ENCODE results near the gene ATP8B2. TPM values are rescaled to one million over a fixed set of nuclear protein-coding genes. Genes with fewer than 3 reads are reported as not detected.
"Not testable (repeated sequence)": the region's sequence is repeated elsewhere in the genome, so short reads cannot be mapped to it uniquely, and the experiment has no call there.

The ATP8B2 gene
- total RNA-seq, 1 donor from 2014 or later = 26.0 TPM

GRCh38 chr1:154361357-154361756, 36.0 kb downstream of the ATP8B2 start:
- TF ChIP-seq CTCF (IDR thresholded peaks at IDR 0.05) = no peak
- Histone ChIP-seq H3K4me3 (no peak overlapping the region), H3K36me3 (no peaks in the 10 kb centered on the region), H3K27me3 (ENCODE audit: low read depth) (no peaks in the 10 kb centered on the region), H3K4me1 (no peaks in the 10 kb centered on the region), H3K27ac (no peak overlapping the region), H3K9me3 (no peaks in the 10 kb centered on the region)
- ATAC-seq (no peak), DNase-seq (no peak)
- intact Hi-C loops (cut with DNase I) = no loop called here

- Histone ChIP-seq H3K27ac (no peak overlapping the region), H3K27me3 (ENCODE audit: low read depth) (no peaks in the 10 kb centered on the region), H3K4me3 (no peak overlapping the region), H3K9me3 (no peaks in the 10 kb centered on the region), H3K36me3 (no peaks in the 10 kb centered on the region), H3K4me1 (no peaks in the 10 kb centered on the region)
- TF ChIP-seq CTCF (IDR thresholded peaks at IDR 0.05) = no peak
- intact Hi-C loops (cut with DNase I) = no loop called here
- ATAC-seq (no peak), DNase-seq (no peak)
Observed at GRCh38 chr1:154371436-154371835, 46.1 kb downstream of the ATP8B2 start.

GRCh38 chr1:154373777-154374357, 48.5 kb downstream of the ATP8B2 start:
- H3K36me3 ChIP-seq; H3K4me3 ChIP-seq; H3K27ac ChIP-seq; DNase-seq; intact Hi-C loops (cut with DNase I); H3K27me3 ChIP-seq (ENCODE audit: low read depth); H3K4me1 ChIP-seq; H3K9me3 ChIP-seq: not testable (repeated sequence)
- peak in 1 of 2 donors; percentile 12 for ATAC-seq

- intact Hi-C loops (cut with DNase I) = no loop called here
- H3K4me1 ChIP-seq = no peaks in the 10 kb centered on the region
- H3K27me3 ChIP-seq (ENCODE audit: low read depth) = no peaks in the 10 kb centered on the region
- H3K4me3 ChIP-seq = no peak overlapping the region
- H3K27ac ChIP-seq = no peak overlapping the region
- TF ChIP-seq CTCF (IDR thresholded peaks at IDR 0.05) = no peak
- ATAC-seq (no peak), DNase-seq (no peak)
- H3K9me3 ChIP-seq = no peaks in the 10 kb centered on the region
- no peaks in the 10 kb centered on the region for H3K36me3 ChIP-seq
Observed at GRCh38 chr1:154379301-154379700, 54.0 kb downstream of the ATP8B2 start.

- intact Hi-C loops (cut with DNase I) = no loop called here
- DNase-seq (no peak), ATAC-seq (no peak)
- Histone ChIP-seq H3K27ac (peak overlapping the region; percentile 15), H3K4me1 (peaks cover 22% of the 10 kb centered on the region), H3K36me3 (no peaks in the 10 kb centered on the region), H3K4me3 (no peak overlapping the region), H3K9me3 (no peaks in the 10 kb centered on the region), H3K27me3 (ENCODE audit: low read depth) (no peaks in the 10 kb centered on the region)
- TF ChIP-seq CTCF (IDR thresholded peaks at IDR 0.05) = no peak
Observed at GRCh38 chr1:154384650-154385489, 59.5 kb downstream of the ATP8B2 start.
